ENCODE measurements around the gene FIP1L1.
"Not testable (repeated sequence)": the region's sequence is repeated elsewhere in the genome, so short reads cannot be mapped to it uniquely, and the experiment has no call there.

GRCh38 chr4:53466576-53466975 lies 89.1 kb downstream of the FIP1L1 start:
- TF ChIP-seq CTCF (conservative IDR thresholded peaks at IDR 0.05; ENCODE audit: low read depth, low read length); POLR2A (IDR thresholded peaks at IDR 0.05; ENCODE audit: low read depth, low read length); USF2 (IDR thresholded peaks at IDR 0.05; ENCODE audit: low read depth, low read length); FOS (IDR thresholded peaks at IDR 0.05; ENCODE audit: low read depth, low read length); RFX5 (IDR thresholded peaks at IDR 0.05; ENCODE audit: low read depth, low read length); MAFK (IDR thresholded peaks at IDR 0.05; ENCODE audit: low read depth, low read length): not testable (repeated sequence)
